GM18868 (cell line): ENCODE measurements around the gene ZBTB40.

Experiments used
- ATAC-seq: cut with Tn5 transposase; IDR thresholded peaks from one replicate; pipeline ENCODE4 v1.9.1; 2021; ENCODE audit warnings: mild to moderate bottlenecking, moderate library complexity; ENCODE audit not compliant: unreplicated experiment

The ZBTB40 gene

DNA sequence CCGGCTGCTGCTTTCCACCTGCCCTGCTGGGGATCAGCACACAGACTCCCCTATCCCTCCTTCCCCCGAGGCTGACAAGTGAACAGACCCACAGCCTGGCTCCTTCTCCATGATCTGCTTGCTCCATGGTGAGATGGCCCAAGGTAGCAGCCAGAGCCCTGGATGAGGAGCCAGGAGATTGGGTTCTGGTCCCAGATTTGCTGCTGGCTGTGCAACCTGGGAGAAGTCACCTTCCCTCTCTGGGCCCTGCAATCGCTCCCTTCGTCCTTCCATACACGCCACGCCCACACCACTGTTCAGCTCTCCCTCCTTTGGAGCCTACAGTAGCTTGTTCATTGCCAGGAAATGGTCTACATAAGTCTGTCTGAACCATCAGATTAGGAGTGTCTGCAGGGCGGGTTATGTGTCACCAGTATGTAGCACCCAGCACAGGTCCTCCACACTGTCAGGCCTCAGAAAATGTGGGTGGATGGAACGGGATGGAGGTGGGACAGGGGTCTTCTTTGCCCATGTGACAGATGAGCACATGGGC, 102.4 kb downstream of the ZBTB40 start:
- no peak for ATAC-seq

DNA sequence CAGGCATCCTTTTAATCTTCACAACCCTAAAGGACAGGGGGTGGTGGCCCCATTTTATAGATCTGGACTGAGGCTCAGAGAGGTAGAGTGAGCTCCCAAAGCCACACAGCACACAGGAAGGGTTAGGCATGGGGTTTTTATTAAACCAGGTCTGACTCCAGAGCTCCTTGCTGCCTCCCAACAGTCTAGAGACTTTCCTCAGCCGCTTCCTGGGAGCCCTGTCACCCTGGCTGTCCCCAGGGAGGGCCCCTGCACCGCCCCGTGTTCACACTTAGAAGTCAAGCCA, 103.7 kb downstream of the ZBTB40 start:
- no peak for ATAC-seq

DNA sequence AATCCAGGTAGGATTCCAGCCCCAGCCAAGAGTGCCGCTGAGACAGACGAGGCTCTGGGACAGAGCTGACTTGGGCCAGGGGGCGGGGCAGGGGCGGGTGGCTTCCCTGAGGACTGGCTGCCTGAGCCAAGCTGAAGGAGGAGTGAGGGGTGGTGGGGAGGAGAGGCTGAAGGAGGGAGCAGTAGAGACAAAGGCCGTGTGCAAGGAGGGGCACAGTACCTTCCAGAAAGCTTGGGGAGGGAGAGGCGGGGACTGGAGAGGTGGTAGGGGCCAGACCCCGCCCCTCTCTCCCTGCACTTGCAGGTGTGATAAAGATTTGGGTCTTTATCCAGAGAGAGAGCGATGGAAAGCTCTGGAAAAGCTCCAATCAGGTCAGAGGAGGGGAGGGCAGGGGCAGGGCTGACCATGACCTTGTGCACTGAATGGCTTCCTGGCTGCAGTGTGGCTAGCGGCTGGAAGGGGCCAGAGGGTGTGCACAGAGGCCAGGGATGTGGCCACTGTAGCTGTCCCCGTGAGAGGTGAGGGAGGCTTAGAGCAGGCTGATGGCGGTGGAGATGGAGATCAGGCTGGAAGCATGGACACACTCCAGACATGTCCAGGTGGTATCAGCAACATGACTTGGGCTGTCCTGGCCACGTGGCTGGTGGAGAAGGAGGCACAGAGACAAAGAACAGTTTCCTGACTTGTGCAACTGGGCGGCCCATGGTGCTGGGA, 104.9 kb downstream of the ZBTB40 start:
- ATAC-seq: no peak

DNA sequence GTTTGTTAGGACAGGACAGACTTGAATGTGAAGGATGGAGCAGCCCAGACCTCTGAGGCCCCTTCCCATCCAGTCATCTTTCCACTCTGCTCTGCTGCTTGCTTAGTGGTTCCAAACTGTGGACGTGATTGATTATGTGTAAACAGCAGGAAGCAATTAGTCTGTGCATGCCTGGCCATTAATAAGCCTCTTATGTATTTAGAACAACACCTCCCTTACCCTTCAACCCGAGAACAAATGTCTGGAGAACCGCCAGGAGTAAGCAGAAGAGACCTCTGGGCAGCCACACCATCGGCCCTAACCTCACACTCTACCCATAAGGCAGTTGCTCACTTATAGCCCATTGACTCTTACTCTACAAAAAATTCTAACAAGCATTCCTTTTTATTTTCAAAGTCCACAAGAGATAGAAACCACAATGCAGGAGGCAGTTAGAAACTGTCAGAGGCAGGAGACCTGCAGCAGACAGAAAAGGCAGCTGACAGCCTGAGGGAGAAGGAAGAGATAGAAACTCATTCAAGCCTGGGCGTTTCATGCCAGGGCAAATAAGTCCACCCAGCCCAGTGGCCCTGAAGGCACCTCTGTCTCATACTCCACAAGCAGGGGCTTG, 105.8 kb downstream of the ZBTB40 start:
- no peak for ATAC-seq

DNA sequence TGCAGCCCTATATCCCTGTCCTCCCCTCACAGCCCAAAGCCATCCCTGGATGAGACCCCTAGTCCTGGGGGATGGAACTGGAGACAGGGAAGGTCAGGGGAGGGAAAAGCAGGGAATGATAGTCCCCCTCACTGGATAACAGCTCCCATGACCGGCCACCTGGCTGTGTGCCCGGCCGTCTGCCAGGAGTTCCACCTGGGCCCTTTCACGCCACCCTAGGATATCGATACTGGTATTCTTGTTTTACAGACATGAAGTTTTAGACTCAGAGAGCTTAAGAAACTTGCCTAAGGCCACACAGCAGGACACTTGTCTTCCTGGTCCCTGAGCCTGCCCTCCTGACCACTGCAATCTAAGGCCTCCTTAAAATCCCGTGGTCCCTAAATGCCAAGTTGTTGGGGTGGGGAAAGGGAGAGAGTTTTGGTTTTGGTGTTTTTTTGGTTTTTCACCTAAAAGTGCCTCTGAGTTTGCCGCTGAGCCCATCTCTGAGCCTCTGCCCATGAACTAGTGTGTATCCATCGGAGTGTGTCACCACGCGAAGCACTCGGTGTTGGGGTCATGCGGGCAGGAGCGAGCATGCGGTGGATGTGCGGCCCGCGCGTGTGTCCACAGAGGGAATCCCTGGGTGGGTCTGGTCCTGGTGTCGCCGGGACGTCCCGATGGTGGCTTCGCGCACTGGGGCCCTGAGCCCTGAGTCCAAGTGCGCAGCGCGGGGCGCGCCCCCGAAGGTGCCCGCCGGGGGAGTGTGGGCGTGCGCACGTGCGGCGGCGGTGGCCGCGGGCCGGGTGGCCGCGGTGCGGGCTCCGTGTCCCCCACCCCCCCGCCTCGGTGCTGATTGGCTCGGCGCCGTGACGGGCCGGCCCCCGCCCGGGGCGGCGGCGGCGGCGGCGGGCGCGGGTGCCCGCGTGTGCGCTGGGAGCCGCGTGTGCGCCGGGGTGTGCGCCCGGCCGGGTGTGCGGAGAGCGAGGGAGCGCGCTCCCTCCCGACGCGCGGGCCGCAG, 111.2 kb downstream of the ZBTB40 start, which contains the start of gene EPHA8:
EPHA8 (plus strand) TSS at position 906 of the 1,000 bp plus-strand sequence. CDS start 147 bp downstream, outside the sequence.
- no peak for ATAC-seq

DNA sequence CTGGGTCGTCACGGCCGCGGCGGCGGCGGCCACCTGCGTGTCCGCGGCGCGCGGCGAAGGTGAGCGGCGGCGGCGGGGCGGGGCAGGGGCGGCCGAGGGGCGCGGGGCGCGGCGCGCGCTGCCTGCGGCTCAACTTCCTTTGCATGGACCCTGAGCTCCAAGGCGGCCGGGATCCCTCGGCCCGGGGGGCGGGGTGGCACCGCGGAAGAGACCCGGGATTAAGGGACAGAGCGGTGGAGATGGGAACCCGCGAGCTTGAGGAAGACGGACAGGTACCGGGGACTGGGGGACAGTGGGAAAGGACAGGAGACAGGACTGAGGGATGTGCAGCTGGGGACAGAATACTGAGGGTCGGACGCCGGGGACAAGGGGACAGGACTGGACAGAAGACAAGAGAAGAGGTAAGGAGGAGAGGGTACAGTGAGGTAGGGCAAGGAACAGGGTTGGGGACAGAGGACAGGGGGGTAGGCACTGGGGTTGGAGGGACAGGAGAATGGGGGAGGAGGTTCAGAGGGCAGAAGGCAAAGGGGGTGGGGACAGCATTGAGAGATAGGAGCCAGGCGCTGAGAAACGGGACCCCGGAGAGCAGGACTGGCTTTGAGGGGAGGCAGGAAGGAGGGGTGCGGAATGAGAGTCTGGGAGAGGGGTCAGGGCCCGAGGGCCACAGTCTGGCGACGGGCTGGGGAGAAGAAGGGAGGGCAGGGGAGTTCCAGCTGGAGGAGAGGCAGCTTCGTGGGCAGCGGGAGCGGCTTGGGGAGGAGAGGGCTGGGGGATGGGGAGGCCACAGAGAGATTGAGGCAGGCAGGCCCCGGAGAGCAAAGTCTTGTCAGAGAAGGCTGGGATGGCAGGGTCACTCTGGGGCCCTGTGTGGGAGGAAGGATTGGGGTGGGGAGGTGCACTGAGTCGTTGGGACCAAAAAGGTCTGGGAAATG, 112.3 kb downstream of the ZBTB40 start:
- ATAC-seq: no peak

DNA sequence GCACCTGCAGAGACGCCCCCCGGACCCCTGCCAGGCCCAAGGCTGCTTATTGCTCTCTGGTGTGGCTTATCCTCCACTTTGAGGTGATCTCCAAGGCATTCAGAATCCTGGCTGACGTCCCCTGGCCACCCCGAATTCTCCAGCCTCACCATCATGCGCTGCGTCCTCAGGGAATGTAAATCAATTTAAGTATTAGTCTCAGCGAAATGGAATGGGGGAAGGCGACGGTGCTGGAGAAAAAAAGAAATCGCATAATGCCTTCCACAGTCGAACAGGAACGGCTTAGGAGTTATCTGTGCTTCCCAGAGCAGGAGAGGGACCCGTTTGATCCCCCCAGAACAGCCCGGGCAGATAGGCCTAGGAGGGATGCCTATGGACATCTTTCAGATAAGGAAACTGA, 114.5 kb downstream of the ZBTB40 start:
- ATAC-seq: no peak

DNA sequence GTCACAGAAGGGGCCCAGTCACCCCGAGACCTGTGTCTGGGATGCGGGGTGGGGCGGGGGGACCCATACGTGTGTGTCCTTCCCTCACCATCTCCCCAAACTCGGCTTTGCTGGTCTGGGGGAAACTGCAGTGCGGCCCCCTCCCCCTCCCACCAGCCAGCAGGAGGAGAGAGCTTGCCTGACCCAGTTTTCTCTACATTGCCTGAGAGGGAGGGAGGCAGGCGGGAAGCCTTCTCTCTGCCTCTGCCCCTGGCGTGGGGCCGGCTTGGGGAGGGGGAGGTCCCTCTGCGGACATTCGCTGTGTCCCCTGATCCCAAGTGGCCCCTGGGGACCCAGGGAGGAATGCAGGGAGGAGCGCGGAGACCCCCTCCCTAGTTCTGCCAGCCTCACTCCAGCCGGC, 115.5 kb downstream of the ZBTB40 start:
- ATAC-seq: no peak

DNA sequence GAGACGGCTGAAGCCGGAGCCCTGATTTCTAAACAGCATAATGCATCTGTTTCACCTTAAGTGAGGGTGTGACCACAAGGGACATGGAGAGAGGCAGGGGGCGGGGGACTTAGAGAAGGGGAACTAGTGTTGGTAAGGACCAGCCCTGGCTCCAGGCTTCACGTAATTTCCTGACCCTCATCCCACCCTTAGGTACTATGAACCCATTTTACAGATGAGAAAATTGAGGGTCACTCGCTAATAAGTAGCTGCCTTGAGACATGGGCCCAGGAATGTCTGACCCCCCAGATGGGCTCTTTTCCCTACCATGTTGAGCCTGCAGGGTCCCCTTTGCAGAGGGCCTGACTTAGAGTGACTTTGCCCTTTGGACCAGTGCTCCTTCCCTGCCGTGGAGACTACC, 116.3 kb downstream of the ZBTB40 start:
- ATAC-seq: no peak

DNA sequence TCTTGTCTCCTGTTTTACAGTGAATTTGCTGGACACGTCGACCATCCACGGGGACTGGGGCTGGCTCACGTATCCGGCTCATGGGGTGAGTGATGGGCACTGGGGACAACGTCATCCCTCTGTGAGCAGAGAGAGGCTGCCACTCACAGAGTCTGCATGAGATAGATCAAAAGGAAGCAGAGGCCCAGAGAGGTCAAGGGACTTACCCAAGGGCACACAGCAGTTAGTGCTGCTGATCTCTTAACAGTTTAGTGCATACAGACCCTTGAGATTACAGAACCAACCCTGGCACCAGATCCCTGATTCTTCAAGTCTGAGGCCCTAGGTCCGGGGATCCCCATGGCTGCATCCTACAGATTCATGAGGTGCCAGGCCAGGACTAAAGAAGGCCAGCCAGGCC, 117.6 kb downstream of the ZBTB40 start:
- no peak for ATAC-seq

DNA sequence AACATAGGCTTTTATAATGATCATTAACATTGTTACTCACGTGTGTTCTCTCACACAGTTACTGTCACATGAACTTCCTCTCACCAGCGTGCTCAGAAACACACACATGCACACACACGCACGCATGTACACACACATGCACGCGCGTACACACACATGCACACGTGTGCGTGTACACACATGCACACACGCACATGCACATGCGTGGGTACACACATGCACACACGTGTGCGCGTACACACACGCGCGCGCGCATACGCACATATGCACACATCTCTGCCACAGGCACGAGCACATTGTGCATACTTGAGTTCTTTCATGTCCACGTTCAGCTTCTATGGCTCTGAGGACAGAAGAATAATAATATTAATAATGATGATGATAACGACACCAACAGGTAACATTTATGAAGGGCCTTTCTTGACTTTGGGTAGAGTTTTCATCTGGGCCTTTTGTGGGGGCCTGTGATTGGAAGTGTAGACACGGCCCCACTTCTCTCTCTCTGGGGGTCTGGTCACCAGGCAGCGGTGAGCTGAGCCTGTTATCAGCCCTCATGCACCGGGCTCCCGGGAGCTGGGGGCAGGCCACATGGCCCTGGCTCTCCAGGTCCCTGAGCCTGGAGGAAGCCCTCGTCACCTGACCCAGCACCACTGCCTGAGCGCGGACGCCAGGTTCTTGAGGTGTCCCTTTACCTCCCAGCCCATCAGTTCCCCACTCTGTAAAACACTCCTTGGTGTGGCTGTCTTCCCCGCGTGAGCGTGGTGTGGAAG, 118.7 kb downstream of the ZBTB40 start:
- no peak for ATAC-seq

DNA sequence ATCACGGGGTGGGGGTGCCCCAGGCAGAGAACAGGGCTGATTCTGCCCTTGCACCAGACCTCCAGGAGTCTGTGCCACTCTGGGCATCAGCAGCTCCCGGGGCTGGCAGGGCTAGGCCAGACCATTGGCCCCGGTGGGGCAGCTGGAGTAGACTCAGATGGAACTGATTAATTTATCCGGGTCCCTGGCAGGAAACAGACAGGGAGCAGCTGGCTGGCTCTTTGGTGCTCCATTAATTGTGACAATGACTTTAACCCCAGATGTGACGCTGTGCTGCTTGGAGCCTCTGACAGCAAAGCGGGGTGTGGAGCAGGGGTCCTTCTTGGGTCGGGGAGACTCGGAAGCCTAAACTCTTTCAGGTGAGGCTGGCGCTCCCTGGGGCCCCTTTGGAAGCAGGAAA, 121.2 kb downstream of the ZBTB40 start:
- ATAC-seq: no peak

DNA sequence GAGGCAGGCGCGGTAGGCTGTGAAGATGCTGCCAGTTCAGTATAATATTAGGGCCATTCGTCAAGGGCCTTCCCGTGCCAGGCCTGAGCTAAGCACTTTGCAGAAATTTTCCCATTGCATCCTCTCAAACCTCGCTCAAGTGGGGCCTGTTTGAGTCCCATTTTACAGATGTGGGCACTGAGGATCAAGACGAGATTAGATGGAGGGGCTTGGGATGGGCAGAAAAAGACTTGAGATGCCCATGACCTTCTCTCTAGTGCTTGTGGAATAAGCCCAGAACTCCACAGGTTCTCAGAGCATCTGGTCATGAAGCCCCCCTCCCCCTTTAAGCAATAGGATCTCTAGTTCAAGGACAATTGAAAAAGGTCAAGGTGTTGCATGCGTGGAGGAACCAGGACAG, 121.6 kb downstream of the ZBTB40 start:
- ATAC-seq: no peak

DNA sequence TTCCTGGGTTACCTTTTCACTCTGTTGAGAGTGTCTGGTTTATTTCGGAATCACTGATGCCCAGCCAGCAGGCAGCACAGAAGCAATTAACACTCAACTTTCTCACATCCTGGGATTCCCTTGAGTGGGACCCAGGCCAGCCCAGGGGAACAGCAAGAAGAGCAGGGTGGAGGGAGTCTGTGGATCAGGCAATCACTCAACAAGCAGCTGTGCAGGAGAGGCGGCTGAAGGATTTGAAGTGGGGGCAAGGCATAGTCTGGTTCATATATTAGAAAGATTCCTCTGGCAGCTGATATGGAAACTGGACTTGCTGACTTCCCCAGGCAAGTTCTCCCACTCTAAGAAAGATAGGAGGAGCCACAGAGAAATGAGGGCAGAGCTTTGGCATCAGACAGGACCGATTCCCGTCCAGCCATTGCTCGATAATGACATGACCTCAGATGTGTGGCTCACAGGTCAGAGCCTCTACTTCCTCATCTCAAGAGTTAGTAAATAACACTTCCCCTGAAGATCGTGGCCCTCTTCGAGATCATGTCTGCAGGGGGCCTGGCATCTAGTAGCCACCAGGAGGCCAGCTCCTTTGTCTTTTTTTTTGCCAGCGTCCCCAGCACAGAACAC, 124.0 kb downstream of the ZBTB40 start:
- no peak for ATAC-seq

DNA sequence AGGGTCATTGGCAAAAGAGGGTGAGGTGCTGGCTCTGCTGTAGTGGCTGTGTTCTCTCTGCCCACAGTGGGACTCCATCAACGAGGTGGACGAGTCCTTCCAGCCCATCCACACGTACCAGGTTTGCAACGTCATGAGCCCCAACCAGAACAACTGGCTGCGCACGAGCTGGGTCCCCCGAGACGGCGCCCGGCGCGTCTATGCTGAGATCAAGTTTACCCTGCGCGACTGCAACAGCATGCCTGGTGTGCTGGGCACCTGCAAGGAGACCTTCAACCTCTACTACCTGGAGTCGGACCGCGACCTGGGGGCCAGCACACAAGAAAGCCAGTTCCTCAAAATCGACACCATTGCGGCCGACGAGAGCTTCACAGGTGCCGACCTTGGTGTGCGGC, 124.5 kb downstream of the ZBTB40 start:
- no peak for ATAC-seq

DNA sequence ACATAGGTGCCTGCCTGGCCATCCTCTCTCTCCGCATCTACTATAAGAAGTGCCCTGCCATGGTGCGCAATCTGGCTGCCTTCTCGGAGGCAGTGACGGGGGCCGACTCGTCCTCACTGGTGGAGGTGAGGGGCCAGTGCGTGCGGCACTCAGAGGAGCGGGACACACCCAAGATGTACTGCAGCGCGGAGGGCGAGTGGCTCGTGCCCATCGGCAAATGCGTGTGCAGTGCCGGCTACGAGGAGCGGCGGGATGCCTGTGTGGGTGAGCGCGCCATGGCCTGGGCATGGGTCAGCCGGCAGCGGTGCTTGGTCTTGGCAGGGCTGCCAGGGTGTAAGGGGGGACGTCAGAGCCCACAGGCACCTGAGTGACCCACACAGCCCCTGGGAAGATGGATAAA, 125.0 kb downstream of the ZBTB40 start:
- no peak for ATAC-seq

DNA sequence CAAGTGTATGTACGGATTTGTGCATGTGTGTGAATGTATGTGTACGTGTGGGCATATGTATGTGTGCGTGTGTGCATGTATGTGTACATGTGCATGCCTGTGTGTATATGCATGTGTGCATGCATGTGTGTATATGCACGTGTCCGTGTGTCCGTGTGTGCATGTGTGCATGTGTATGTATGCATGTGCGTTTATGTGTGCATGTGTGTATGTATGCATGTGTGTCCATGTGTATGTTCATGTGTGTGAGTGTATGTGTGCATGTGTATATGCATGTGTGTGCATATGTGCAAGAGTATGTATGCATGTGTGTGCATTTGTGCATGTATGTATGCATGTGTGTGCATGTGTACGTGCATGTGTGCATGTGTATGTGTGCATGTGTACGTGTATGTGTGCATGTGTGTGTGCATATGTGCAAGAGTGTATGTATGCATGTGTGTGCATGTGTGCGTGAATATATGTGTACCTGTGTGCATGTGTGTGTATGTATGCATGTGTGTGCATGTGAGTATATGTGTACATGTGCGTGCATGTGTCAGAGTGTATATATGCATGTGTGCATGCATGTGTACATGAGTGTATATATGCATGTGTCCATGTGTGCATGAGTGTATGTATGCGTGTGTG, 127.2 kb downstream of the ZBTB40 start:
- no peak for ATAC-seq

DNA sequence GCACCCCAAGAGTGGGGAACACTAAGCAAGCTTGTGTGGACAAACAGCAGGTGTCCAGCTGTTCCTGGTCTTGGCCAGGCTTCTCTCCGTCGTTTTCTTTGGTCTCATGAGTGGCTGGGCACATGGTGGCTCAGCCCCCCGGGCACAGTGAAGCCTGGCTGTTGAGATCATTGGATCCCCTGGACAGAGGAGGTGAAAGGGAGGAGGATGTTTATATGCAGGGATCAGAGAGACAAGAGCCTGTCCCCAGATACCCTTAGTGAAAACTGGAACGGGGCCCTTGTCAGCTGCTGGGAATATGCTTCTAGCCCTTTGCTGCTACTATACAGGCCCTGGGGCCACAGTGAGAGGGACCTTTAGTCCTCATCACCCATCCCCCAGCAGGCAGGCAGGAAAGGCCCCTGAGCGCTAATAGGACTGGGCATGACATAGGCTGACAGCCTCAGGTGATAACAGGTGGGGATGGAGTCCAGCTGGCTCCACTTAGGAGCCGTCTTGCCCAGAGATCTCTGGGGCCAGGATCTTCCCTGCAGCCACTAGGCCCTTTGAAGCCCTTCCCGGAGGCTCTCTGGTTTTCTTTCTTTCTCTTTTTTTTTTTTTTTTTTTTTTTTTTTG, 128.0 kb downstream of the ZBTB40 start:
- ATAC-seq: no peak
